G401 (cell line): ENCODE measurements around the gene SEMA5A. TPM values are rescaled to one million over a fixed set of nuclear protein-coding genes. Genes with fewer than 3 reads are reported as not detected.

ENCODE experiments used
- DNase-seq: peaks from one replicate; pipeline ENCODE4 v3.0.0-alpha.2; 2015; ENCODE audit warnings: low spot score
- in situ Hi-C: cut with HindIII; loops from 2 replicates; pipeline ENCODE4 v1.10.0; 2016; ENCODE audit warnings: low sequenced_read_pairs, mixed read lengths
- total RNA-seq: library from RNA; depleted of rRNA; stranded (reverse); fragments of >200 nt; shearing (Covaris generic); gene quantifications from 2 replicates; pipeline ENCODE4 v1.2.3, GENCODE V29; 2014

The SEMA5A gene
- total RNA-seq, 1 experiment from 2014 or later, result 0.95 TPM

- DNase-seq, result no peak
- in situ Hi-C loops, result no loop called here
Observed at GRCh38 chr5:9278921-9279603, 266.8 kb downstream of the SEMA5A start.

DNA sequence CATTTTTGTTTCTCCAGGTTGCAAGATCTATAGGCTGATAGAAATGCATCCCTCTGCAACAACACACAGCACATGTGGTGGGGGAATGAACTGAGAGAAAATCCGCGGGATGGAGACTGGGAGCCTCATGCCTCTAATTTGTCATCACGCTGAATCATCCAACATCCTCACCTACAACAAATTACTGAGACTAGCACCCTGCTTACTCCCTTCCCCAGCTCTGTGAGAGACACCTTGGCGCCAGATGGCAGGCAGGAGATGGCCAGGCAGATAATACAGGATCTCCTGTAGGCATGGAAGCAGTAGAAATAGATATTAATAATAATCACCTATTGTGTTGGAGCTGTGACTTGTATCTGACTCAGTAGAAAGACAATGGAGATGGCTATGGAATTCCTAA lies 276.9 kb downstream of the SEMA5A start:
- no peak for DNase-seq
- in situ Hi-C loops, result no loop called here

DNA sequence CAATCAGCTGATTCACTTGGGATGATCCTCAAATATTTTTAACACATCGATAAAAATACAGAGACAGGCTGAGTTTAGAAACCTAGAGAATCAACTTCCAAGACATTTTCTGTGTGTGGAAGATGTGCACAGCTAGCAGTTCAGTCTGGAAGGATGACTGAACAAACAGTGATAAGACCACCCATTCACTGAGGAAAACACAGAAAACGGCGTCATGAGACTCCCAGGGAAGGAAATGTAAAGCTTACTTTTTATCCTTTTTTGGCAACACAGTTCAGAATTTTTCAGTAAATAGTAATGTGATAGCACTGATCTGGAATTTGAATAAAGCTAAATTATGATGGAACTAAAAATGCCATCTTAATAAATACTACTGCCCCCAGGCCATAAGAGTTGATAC lies 277.6 kb downstream of the SEMA5A start:
- no peak for DNase-seq
- in situ Hi-C loops, result no loop called here

DNA sequence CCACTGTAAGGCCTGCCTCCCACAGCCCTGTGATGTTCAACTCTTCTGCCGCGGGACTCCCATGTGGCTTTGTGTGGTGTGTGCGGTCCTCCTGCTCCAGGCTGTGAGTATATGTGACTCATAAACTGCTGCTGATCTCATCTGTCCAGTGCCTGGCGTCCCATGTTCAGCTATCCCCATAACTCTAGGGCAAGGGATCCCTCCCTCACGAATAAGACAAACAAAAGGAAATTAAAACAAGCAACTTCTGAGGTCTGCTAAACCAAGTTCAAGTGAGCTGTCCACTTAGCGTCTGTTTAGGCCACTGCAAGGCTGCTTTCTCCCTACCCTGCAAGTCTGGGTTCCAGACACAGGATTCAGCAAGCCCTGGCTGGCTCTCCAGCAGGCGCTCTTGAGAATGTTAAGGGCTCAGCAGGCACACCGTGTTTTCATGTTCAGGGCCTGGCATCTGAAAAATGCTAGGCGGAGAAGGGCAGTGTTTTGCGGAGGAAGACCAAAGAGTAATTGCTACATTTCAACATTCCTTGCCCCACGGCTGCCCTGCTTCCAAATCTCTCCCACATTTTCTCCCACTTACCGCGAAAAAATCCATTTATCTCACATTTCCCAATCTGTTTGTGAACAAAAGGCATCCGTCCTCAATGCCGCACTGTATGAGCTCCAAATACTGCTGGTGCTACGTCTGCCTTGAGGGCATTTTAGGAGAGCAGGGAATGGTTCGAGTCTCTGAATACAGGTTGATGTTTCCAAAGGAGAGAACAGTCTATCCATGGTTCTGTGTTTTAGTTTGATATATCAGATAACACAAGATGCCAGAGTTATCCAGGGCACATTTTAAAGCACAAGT lies 280.2 kb downstream of the SEMA5A start:
- in situ Hi-C loops, result no loop called here
- no peak for DNase-seq

- DNase-seq, result no peak
- in situ Hi-C loops, result no loop called here
Observed at GRCh38 chr5:9264301-9264700, 281.6 kb downstream of the SEMA5A start.

DNA sequence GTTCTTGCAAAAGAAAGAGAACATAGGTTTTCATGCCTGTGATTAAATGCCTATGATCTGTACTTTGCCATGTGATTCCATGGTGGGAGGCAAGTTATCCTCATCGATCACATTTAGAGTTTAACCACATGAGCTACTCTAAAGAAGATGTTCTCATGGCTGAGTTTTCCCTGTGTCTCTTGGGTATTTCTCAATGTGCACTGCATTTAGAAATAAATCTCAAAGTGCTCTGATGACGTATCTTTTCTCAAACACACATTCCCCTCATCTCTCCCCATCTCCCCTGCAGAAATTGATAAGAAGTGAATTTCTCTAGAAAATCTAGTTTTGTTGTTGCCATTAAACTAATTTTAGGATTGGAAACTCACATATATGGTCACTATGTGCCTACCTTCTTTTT lies 282.2 kb downstream of the SEMA5A start:
- in situ Hi-C loops, result no loop called here
- DNase-seq, result no peak

DNA sequence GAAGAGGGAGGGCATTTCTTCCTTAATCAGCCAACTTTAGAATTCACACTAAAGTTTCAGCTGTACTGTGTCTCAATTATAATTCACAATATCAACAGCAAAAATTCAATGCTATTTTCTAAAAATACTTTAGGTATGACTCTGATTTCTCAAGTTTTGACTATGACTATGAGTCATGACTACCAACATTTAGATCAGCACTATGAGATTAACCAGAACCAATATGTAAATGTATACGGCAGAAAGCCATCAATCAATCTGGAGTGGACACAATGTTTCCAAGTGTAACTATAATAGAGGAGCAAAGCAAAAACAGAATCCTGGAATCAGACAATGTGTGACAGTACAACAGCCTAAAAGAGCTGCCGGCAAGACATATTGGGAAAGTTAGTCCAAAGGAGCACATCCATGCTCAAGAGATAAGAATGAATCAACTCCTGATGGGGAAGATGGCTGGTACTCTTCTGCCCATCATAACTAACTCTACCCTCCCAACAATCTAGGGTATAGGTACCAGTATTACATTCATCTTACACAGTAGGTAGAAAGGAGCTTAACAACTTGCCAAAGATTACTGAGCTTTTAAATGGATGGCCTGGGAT lies 294.4 kb downstream of the SEMA5A start:
- DNase-seq, result no peak
- in situ Hi-C loops, result no loop called here

DNA sequence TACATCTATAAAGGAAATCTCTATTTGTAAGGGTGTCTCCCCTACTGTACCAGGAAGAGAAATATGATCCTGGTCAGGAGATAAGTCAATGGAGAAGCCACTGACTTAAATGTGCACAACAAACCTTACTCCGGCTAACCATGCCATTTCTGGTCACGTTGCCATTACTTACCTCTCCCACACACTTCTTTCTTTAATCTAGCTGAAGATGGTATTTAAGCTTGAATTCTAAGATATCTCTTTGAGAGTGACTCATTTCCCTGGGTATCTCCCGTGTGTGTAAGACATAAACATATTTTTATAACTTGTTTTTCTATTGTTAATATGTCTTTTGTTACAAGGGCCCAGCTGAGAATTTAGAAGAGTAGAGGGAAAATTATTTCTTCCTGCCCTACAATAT lies 296.6 kb downstream of the SEMA5A start:
- no peak for DNase-seq
- in situ Hi-C loops, result no loop called here

GRCh38 chr5:9245071-9245470 lies 300.8 kb downstream of the SEMA5A start:
- in situ Hi-C loops, result no loop called here
- DNase-seq, result no peak

GRCh38 chr5:9244417-9244816 lies 301.5 kb downstream of the SEMA5A start:
- DNase-seq, result no peak
- in situ Hi-C loops, result no loop called here

- in situ Hi-C loops, result no loop called here
- DNase-seq, result no peak
Observed at GRCh38 chr5:9241479-9242305, 304.2 kb downstream of the SEMA5A start.

GRCh38 chr5:9240431-9240830 lies 305.4 kb downstream of the SEMA5A start:
- DNase-seq, result no peak
- in situ Hi-C loops, result no loop called here

DNA sequence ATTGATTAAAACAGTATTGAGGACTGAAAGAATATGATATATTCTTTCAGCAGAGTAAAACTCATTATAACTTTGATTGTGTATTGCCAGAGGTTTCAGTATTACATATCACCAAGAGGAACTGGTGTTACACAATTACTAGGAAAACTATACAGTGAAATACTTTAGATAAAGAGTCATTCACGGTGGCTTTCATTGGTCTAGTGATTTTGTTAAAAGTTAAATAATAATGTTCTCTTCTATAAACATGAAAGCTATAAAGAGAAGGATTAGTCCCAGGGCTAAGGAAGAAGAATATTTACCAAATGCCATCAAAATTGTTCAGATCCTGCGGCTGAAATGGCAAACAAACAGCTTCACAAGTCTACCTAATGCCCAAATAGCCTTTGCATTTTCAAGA lies 306.2 kb downstream of the SEMA5A start:
- in situ Hi-C loops, result no loop called here
- no peak for DNase-seq

GRCh38 chr5:9239071-9239470 lies 306.8 kb downstream of the SEMA5A start:
- in situ Hi-C loops, result no loop called here
- no peak for DNase-seq

- no peak for DNase-seq
- in situ Hi-C loops, result no loop called here
Observed at GRCh38 chr5:9233712-9234111, 312.2 kb downstream of the SEMA5A start.

DNA sequence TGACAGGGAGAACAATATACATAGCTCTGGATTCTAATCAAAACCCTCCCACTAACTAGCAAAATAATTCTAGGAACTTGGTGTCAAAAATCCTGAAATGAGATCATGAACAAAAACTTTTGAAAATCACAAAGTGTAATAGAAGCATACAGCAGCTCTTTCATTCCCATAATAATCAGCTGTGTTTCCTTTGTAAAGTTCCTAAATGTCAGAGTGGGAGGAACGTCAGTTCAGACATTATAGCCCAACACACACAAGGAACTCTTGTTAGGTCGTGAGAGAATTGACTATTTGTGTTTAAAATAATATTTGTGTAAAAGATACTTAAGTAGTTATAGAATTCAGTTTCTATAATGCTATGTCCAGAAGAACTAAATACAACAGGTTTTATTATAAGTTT lies 312.8 kb downstream of the SEMA5A start:
- no peak for DNase-seq
- in situ Hi-C loops, result no loop called here

GRCh38 chr5:9231842-9232241 lies 314.0 kb downstream of the SEMA5A start:
- in situ Hi-C loops, result no loop called here
- no peak for DNase-seq

DNA sequence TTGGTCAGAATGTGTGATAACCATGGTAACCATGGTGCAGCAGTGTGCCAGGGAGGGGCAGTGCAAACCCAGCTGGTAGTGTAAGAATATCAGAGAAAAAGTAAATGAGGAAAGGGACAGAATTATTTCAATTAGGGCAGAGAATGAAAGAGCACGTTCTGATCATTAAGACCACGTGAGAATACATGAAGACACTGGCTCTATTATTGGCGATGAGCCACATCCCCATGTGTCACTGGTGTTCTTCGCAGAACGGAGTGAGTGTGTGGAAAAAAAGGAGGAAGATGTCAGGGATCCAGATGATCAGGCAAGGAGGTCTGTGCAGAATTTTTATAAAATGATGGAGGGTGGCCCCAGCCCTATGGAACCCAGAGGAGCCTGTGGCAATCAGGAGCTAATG lies 315.5 kb downstream of the SEMA5A start:
- DNase-seq, result no peak
- in situ Hi-C loops, result no loop called here

- no peak for DNase-seq
- in situ Hi-C loops, result no loop called here
Observed at GRCh38 chr5:9226016-9226536, 319.8 kb downstream of the SEMA5A start.
